GM23338 (cell line): ENCODE measurements around the gene ADCK2. TPM values are rescaled to one million over a fixed set of nuclear protein-coding genes. Genes with fewer than 3 reads are reported as not detected.
A peak's percentile ranks its signal among the peaks of the same experiment; 100 is the strongest.

Source experiments
- ATAC-seq: fragments of 200-7000 bp; cut with Tn5 transposase; 3 replicates; pipeline ENCODE4 v1.9.1; 2020
- DNase-seq: peaks from one replicate; pipeline ENCODE4 v3.0.0-alpha.2; 2015; ENCODE audit warnings: low spot score
- H2AFZ ChIP-seq: fragments of 200-600 bp; sonication (generic); 2 replicates; pipeline ENCODE4 v1.8.0; 2016; ENCODE audit warnings: antibody characterized with exemption, mild to moderate bottlenecking, moderate library complexity
- H3F3A ChIP-seq: fragments of 200-600 bp; sonication (generic); replicated peaks from 2 replicates; pipeline ENCODE4 v1.8.0; 2017; ENCODE audit warnings: antibody characterized with exemption, mixed run types, low read depth
- H3K27ac ChIP-seq: fragments of 200-600 bp; sonication (generic); 2 replicates; pipeline ENCODE4 v1.6.1; 2016; ENCODE audit warnings: low read depth
- H3K27me3 ChIP-seq: fragments of 200-600 bp; sonication (generic); 2 replicates; pipeline ENCODE4 v1.8.0; 2016; ENCODE audit warnings: mild to moderate bottlenecking, mixed run types, moderate library complexity; ENCODE audit not compliant: insufficient read depth
- H3K36me3 ChIP-seq: fragments of 200-600 bp; sonication (generic); 2 replicates; pipeline ENCODE4 v1.8.0; 2016; ENCODE audit warnings: mild to moderate bottlenecking; ENCODE audit not compliant: insufficient read depth
- H3K4me1 ChIP-seq: fragments of 200-600 bp; sonication (generic); 2 replicates; pipeline ENCODE4 v1.8.0; 2016; ENCODE audit warnings: mild to moderate bottlenecking, moderate library complexity; ENCODE audit not compliant: insufficient read depth
- H3K4me2 ChIP-seq: fragments of 200-600 bp; sonication (generic); 2 replicates; pipeline ENCODE4 v1.7.1; 2017; ENCODE audit warnings: mixed run types
- H3K4me3 ChIP-seq: fragments of 200-600 bp; sonication (generic); 2 replicates; pipeline ENCODE4 v1.6.1; 2016; ENCODE audit warnings: mixed run types
- H3K79me2 ChIP-seq: fragments of 200-600 bp; sonication (generic); replicated peaks from 2 replicates; pipeline ENCODE4 v1.8.0; 2017; ENCODE audit warnings: mild to moderate bottlenecking; ENCODE audit not compliant: insufficient read depth
- H3K9me2 ChIP-seq: fragments of 200-600 bp; sonication (generic); 2 replicates; pipeline ENCODE4 v1.8.0; 2017; ENCODE audit not compliant: insufficient read depth
- H4K20me1 ChIP-seq: fragments of 200-600 bp; sonication (generic); replicated peaks from 2 replicates; pipeline ENCODE4 v1.8.0; 2017; ENCODE audit warnings: mild to moderate bottlenecking; ENCODE audit not compliant: insufficient read depth
- H3K27ac Mint-ChIP-seq: 2 replicates; pipeline ENCODE4 v1.8.0; 2020; ENCODE audit warnings: inconsistent platforms, mild to moderate bottlenecking, moderate library complexity, mixed read lengths
- H3K27me3 Mint-ChIP-seq: 3 replicates; pipeline ENCODE4 v1.8.0; 2022; ENCODE audit warnings: low read depth, mild to moderate bottlenecking, moderate library complexity, mixed read lengths, inconsistent platforms; ENCODE audit not compliant: insufficient read depth, poor library complexity
- H3K36me3 Mint-ChIP-seq: 3 replicates; pipeline ENCODE4 v1.8.0; 2021; ENCODE audit warnings: low read depth, mild to moderate bottlenecking, inconsistent platforms, moderate library complexity, mixed read lengths
- H3K4me1 Mint-ChIP-seq: 3 replicates; pipeline ENCODE4 v1.8.0; 2020; ENCODE audit warnings: mild to moderate bottlenecking, inconsistent platforms, mixed read lengths
- H3K4me3 Mint-ChIP-seq: 3 replicates; pipeline ENCODE4 v1.8.0; 2021; ENCODE audit warnings: moderate library complexity, mild to moderate bottlenecking, inconsistent platforms, mixed read lengths
- H3K9me3 Mint-ChIP-seq: 3 replicates; pipeline ENCODE4 v1.8.0; 2020; ENCODE audit warnings: moderate library complexity, mild to moderate bottlenecking, inconsistent platforms, mixed read lengths
- CREB1 ChIP-seq: fragments of 250-450 bp; sonication (Bioruptor Pico); IDR thresholded peaks from 2 replicates; pipeline ENCODE4 v1.5.0; 2020; ENCODE audit warnings: low read depth, mild to moderate bottlenecking, moderate library complexity
- CTCF ChIP-seq, 2 experiments: fragments of 200-600 bp in 1 of 2; sonication (generic) in 1 of 2; conservative IDR thresholded peaks; 2 replicates each; pipeline versions ENCODE4 v1.5.1 to v1.6.1; 2016 to 2017; ENCODE audit warnings: antibody characterized with exemption in 2 of 2, low read depth in 2 of 2, mild to moderate bottlenecking in 2 of 2, moderate library complexity in 1 of 2
- ETS1 ChIP-seq: IDR thresholded peaks from 2 replicates; pipeline ENCODE4 v1.6.1; 2016; ENCODE audit warnings: antibody characterized with exemption
- EZH2 ChIP-seq: fragments of 200-600 bp; sonication (generic); IDR thresholded peaks from one replicate; pipeline ENCODE4 v1.8.0; 2017; ENCODE audit warnings: antibody characterized with exemption, mild to moderate bottlenecking, low read depth; ENCODE audit not compliant: unreplicated experiment
- NANOG ChIP-seq: IDR thresholded peaks from 2 replicates; pipeline ENCODE4 v1.6.1; 2016; ENCODE audit warnings: antibody characterized with exemption, borderline replicate concordance
- POLR2AphosphoS5 ChIP-seq: IDR thresholded peaks from 2 replicates; pipeline ENCODE4 v1.6.1; 2016; ENCODE audit warnings: antibody characterized with exemption, low read depth
- REST ChIP-seq: IDR thresholded peaks from one replicate; pipeline ENCODE4 v1.6.1; 2018; ENCODE audit warnings: antibody characterized with exemption; ENCODE audit not compliant: unreplicated experiment
- STAT1 ChIP-seq: IDR thresholded peaks from one replicate; pipeline ENCODE4 v1.6.1; 2016; ENCODE audit warnings: antibody characterized with exemption; ENCODE audit not compliant: unreplicated experiment
- ZNF114 ChIP-seq: fragments of 250-450 bp; sonication (Bioruptor Pico); IDR thresholded peaks from 2 replicates; pipeline ENCODE4 v1.5.0; 2020; ENCODE audit warnings: mild to moderate bottlenecking, moderate library complexity
- ZNF331 ChIP-seq: fragments of 250-450 bp; sonication (Bioruptor Pico); IDR thresholded peaks from 2 replicates; pipeline ENCODE4 v1.5.0; 2020; ENCODE audit warnings: low read depth, mild to moderate bottlenecking, moderate library complexity
- polyA plus RNA-seq: library from polyadenylated mRNA; unstranded; fragments of >200 nt; fragmentation: Nextera tagmentation; extraction: Ambion mirVana; gene quantifications from 2 replicates; pipeline ENCODE4 v1.2.1, GENCODE V29; 2016
- total RNA-seq: library from RNA; depleted of rRNA; stranded (reverse); fragments of >200 nt; shearing (Covaris generic); gene quantifications from 2 replicates; pipeline ENCODE4 v1.2.3, GENCODE V29; 2014

The ADCK2 gene
- total and polyA plus RNA-seq, 2 experiments from 2014 or later: 4.7 to 14.4 TPM

GRCh38 chr7:140724706-140725105 is 52.0 kb downstream of the ADCK2 start (continued):
- TF ChIP-seq REST (no peak), NANOG (no peak), CREB1 (no peak), EZH2 (no peak)

- no peak overlapping the region for H2AFZ ChIP-seq
- TF ChIP-seq POLR2AphosphoS5: no peak
- peak; percentile 58 to 61 for TF ChIP-seq CTCF (conservative IDR thresholded peaks at IDR 0.05; ENCODE audit: low read depth in 2 of 2)
- TF ChIP-seq NANOG: no peak
- no peak overlapping the region for H3K4me3 Mint-ChIP-seq
- H3K4me3 ChIP-seq: no peak overlapping the region
- H3K36me3 Mint-ChIP-seq: no peaks in the 10 kb centered on the region
- no peaks in the 10 kb centered on the region for H3F3A ChIP-seq
- H3K9me3 Mint-ChIP-seq: no peaks in the 10 kb centered on the region
- H3K9me2 ChIP-seq: no peaks in the 10 kb centered on the region
- no peaks in the 10 kb centered on the region for H3K4me1 ChIP-seq
- ATAC-seq: no peak; the same call in 2 of the 3 replicates
- H3K79me2 ChIP-seq: no peaks in the 10 kb centered on the region
- H3K4me2 ChIP-seq: no peak overlapping the region
- H3K27ac ChIP-seq: no peak overlapping the region
- no peaks in the 10 kb centered on the region for H3K4me1 Mint-ChIP-seq
- no peaks in the 10 kb centered on the region for H3K36me3 ChIP-seq
- peak; percentile 55 for DNase-seq
- H3K27me3 ChIP-seq: no peaks in the 10 kb centered on the region
- peaks cover 2% of the 10 kb centered on the region for H3K27me3 Mint-ChIP-seq
- no peak overlapping the region for H3K27ac Mint-ChIP-seq
- no peaks in the 10 kb centered on the region for H4K20me1 ChIP-seq
These were observed 53.5 kb downstream of the ADCK2 start for GRCh38 chr7:140726281-140726680.

- H3K27me3 Mint-ChIP-seq: no peaks in the 10 kb centered on the region
- ATAC-seq: peak; percentile 94
These were observed 59.7 kb downstream of the ADCK2 start for GRCh38 chr7:140732416-140732815.

More at GRCh38 chr7:140732416-140732815, 59.7 kb downstream of the ADCK2 start:
- Histone ChIP-seq H3K27me3 (no peaks in the 10 kb centered on the region), H3K4me1 (no peaks in the 10 kb centered on the region), H4K20me1 (no peaks in the 10 kb centered on the region), H3F3A (no peaks in the 10 kb centered on the region), H2AFZ (no peak overlapping the region), H3K9me2 (no peaks in the 10 kb centered on the region), H3K4me2 (no peak overlapping the region), H3K4me3 (no peak overlapping the region), H3K79me2 (no peaks in the 10 kb centered on the region), H3K36me3 (no peaks in the 10 kb centered on the region), H3K27ac (no peak overlapping the region)
- Mint-ChIP-seq H3K36me3 (peaks cover 4% of the 10 kb centered on the region; the same call in 1 of the 3 replicates), H3K9me3 (no peaks in the 10 kb centered on the region), H3K4me3 (no peak overlapping the region), H3K4me1 (peaks cover 6% of the 10 kb centered on the region; the same call in 2 of the 3 replicates), H3K27ac (no peak overlapping the region)
- DNase-seq: peak; percentile 52
- TF ChIP-seq ZNF114 (no peak), CREB1 (no peak), STAT1 (no peak), NANOG (no peak), EZH2 (no peak), POLR2AphosphoS5 (no peak), ETS1 (no peak), CTCF (conservative IDR thresholded peaks at IDR 0.05; ENCODE audit: low read depth in 2 of 2) (no peak), ZNF331 (CRISPR knock-in tag) (no peak)
